Gastroesophageal sphincter (tissue), 4 donors: ENCODE results near the gene TFG. TPM values are rescaled to one million over a fixed set of nuclear protein-coding genes. Genes with fewer than 3 reads are reported as not detected.

Experiments used
- ATAC-seq: fragments of 150-250 bp; one replicate; pipeline ENCODE4 v1.9.1; 2016; ENCODE audit warnings: mild to moderate bottlenecking, moderate library complexity
- H3K27ac ChIP-seq, 4 donors: fragments of 200-600 bp; sonication (generic) in 3 of 4; 1 replicate in 3 of 4; 2 replicates in 1 of 4; pipeline ENCODE4 v1.5.1; 2016 to 2019
- H3K27me3 ChIP-seq: fragments of 200-600 bp; sonication (generic); one replicate; pipeline ENCODE4 v1.5.1; 2019
- H3K36me3 ChIP-seq, 2 donors: fragments of 200-600 bp; sonication (generic); one replicate each; pipeline ENCODE4 v1.5.1; 2019; ENCODE audit warnings: control low read depth in 1 of 2
- H3K4me1 ChIP-seq, 3 donors: fragments of 200-600 bp; sonication (generic); 1 replicate in 2 of 3; 2 replicates in 1 of 3; pipeline ENCODE4 v1.5.1; 2016 to 2019; ENCODE audit warnings: control low read depth in 2 of 3
- H3K4me3 ChIP-seq, 2 donors: fragments of 200-600 bp; sonication (generic); one replicate each; pipeline ENCODE4 v1.5.1; 2019; ENCODE audit warnings: mild to moderate bottlenecking in 1 of 2, moderate library complexity in 1 of 2
- H3K9me3 ChIP-seq, 3 donors: fragments of 200-600 bp; sonication (generic); one replicate each; pipeline ENCODE4 v1.5.1; 2017 to 2019; ENCODE audit warnings: control low read depth in 2 of 3
- CTCF ChIP-seq, 4 experiments: fragments of 200-600 bp in 2 of 4; fragments of 450-650 bp in 2 of 4; sonication (generic) in 1 of 4; IDR thresholded peaks; one replicate each; pipeline ENCODE4 v1.5.1; 2017 to 2019; ENCODE audit warnings: antibody characterized with exemption in 4 of 4, mild to moderate bottlenecking in 2 of 4, moderate library complexity in 2 of 4
- EP300 ChIP-seq: sonication (generic); formaldehyde crosslinking; IDR thresholded peaks from one replicate; pipeline ENCODE4 v1.6.1; 2017; ENCODE audit warnings: antibody characterized with exemption, mild to moderate bottlenecking
- POLR2A ChIP-seq, 2 donors: fragments of 450-650 bp; IDR thresholded peaks; one replicate each; pipeline ENCODE4 v1.6.1; 2017; ENCODE audit warnings: antibody characterized with exemption in 2 of 2, mild to moderate bottlenecking in 2 of 2, moderate library complexity in 1 of 2
- POLR2AphosphoS5 ChIP-seq: sonication (generic); formaldehyde crosslinking; IDR thresholded peaks from one replicate; pipeline ENCODE4 v1.6.1; 2017; ENCODE audit warnings: antibody characterized with exemption
- WGBS, 2 donors: methylation state at CpG; one replicate each; pipeline ENCODE4 v1.1.5; 2018; ENCODE audit warnings: low coverage in 1 of 2; 5-methylcytosine and 5-hydroxymethylcytosine counted together
- total RNA-seq, 4 donors: library from RNA; depleted of rRNA; stranded (reverse); fragments of >200 nt; gene quantifications; one replicate each; pipeline ENCODE4 v1.1.0, GENCODE V29; 2016

The TFG gene
- total RNA-seq, 4 donors from 2014 or later = 61.9 to 72.7 (median 64.1) TPM

- whole genome bisulfite sequencing, 2 donors = 92% methylated on average over 3 of the region's 3 CpGs
- Histone ChIP-seq H3K27me3 (no peaks in the 10 kb centered on the region), H3K27ac (peak overlapping the region; percentile 81 to 99 (median 95)), H3K9me3 (no peaks in the 10 kb centered on the region), H3K4me3 (peak overlapping the region; percentile 42 to 84), H3K36me3 (peaks cover 0 to 2% of the 10 kb centered on the region in 2 donors), H3K4me1 (peaks cover 0 to 41% (median 17%) of the 10 kb centered on the region in 3 donors)
- ATAC-seq = no peak
- TF ChIP-seq POLR2AphosphoS5 = no peak
- TF ChIP-seq POLR2A (IDR thresholded peaks at IDR 0.05) = no peak
- no peak for TF ChIP-seq EP300
- TF ChIP-seq CTCF (IDR thresholded peaks at IDR 0.05) = no peak
Observed at GRCh38 chr3:100708644-100708988, 678 bp upstream of the TFG start.

GRCh38 chr3:100709842-100710260 lies 557 bp downstream of the TFG start:
- WGBS, 2 donors = 0% methylated on average over 17 of the region's 23 CpGs; no CpG with 5 or more reads in 1 of the 2 donors
- H3K36me3 ChIP-seq = peaks cover 0 to 14% of the 10 kb centered on the region in 2 donors
- no peaks in the 10 kb centered on the region for H3K27me3 ChIP-seq
- H3K4me1 ChIP-seq = peaks cover 0 to 52% (median 18%) of the 10 kb centered on the region in 3 donors
- TF ChIP-seq POLR2AphosphoS5 = peak; percentile 3
- TF ChIP-seq POLR2A (IDR thresholded peaks at IDR 0.05) = no peak
- no peak for TF ChIP-seq EP300
- TF ChIP-seq CTCF (IDR thresholded peaks at IDR 0.05) = peak in 1 of 4 experiments; percentile 18
- H3K27ac ChIP-seq = peak overlapping the region; percentile 88 to 99 (median 95)
- no peak for ATAC-seq
- peak overlapping the region; percentile 84 to 88 for H3K4me3 ChIP-seq
- H3K9me3 ChIP-seq = no peaks in the 10 kb centered on the region

GRCh38 chr3:100710261-100710968 lies 1.1 kb downstream of the TFG start:
- H3K36me3 ChIP-seq = peaks cover 0 to 20% of the 10 kb centered on the region in 2 donors
- peak overlapping the region; percentile 88 to 99 (median 95) for H3K27ac ChIP-seq
- TF ChIP-seq CTCF (IDR thresholded peaks at IDR 0.05) (peak in 1 of 4 experiments; percentile 23), EP300 (no peak)
- 8 to 25% methylated on average over 6 to 8 of the region's 8 CpGs for WGBS, 2 donors
- ATAC-seq = no peak
- peaks cover 0 to 57% (median 23%) of the 10 kb centered on the region in 3 donors for H3K4me1 ChIP-seq
- H3K9me3 ChIP-seq = no peaks in the 10 kb centered on the region
- peak overlapping the region; percentile 84 to 88 for H3K4me3 ChIP-seq
- H3K27me3 ChIP-seq = no peaks in the 10 kb centered on the region

- Histone ChIP-seq H3K36me3 (peaks cover 0 to 29% of the 10 kb centered on the region in 2 donors), H3K4me1 (peaks cover 0 to 89% (median 23%) of the 10 kb centered on the region in 3 donors), H3K4me3 (no peak overlapping the region), H3K27me3 (no peaks in the 10 kb centered on the region), H3K9me3 (no peaks in the 10 kb centered on the region), H3K27ac (no peak overlapping the region)
- TF ChIP-seq POLR2AphosphoS5 (no peak), CTCF (IDR thresholded peaks at IDR 0.05) (no peak), EP300 (no peak), POLR2A (IDR thresholded peaks at IDR 0.05) (no peak)
- no peak for ATAC-seq
Observed at GRCh38 chr3:100715176-100715575, 5.9 kb downstream of the TFG start.

- 81 to 84% methylated on average over 2 of the region's 2 CpGs for WGBS, 2 donors
- ATAC-seq = no peak
- Histone ChIP-seq H3K36me3 (peaks cover 0 to 46% of the 10 kb centered on the region in 2 donors), H3K4me1 (peaks cover 0 to 76% (median 6%) of the 10 kb centered on the region in 3 donors), H3K27ac (no peak overlapping the region), H3K27me3 (no peaks in the 10 kb centered on the region), H3K4me3 (no peak overlapping the region), H3K9me3 (no peaks in the 10 kb centered on the region)
- TF ChIP-seq POLR2A (IDR thresholded peaks at IDR 0.05) = no peak
- no peak for TF ChIP-seq CTCF (IDR thresholded peaks at IDR 0.05)
- TF ChIP-seq EP300 = no peak
- TF ChIP-seq POLR2AphosphoS5 = no peak
Observed at GRCh38 chr3:100717063-100717462, 7.8 kb downstream of the TFG start.
